Putamen (tissue), 1 donor: Measurements from ENCODE around the gene GARNL3.
A peak's percentile ranks its signal among the peaks of the same experiment; 100 is the strongest.

Experiments used
- DNase-seq: peaks from one replicate; pipeline ENCODE4 v3.0.0-alpha.2; 2016; ENCODE audit warnings: low spot score

The GARNL3 gene

DNA sequence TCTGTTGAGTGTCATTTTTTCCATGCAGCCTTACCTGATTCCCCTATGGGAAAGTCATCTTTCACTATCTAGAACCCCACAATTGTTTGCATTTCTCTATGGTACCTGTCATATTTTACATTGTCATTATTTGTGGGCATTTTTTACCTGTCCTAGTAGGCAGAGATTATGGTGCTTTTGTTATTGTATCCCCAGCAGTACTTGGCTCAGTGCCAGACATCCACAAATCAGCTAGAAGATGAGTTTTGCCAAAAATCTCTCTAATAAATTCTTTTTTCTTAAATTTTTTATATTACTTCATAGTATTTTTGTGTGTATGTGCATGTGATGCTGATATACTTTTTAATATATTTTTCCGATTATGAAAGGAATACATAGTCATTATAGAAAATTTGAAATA is 13.2 kb downstream of the GARNL3 start:
- DNase-seq: no peak

DNA sequence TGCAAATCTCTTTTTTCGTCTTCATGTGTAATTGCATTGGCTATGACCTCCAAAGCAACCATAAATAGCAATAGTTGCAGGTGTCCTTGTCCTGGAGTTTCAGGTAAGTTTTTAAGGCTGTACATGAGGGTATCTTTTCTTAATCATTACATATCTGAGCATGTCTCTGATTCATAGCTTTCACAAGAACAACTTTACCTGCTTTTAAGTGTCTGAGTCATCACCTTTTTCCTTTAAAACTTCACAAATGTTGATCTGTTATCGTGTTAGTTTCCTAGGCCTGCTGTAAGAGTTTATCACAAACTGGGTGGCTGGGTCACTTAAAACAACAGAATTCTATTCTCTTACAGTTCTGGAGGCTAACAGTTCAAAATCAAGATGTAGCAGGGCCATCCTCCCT is 13.8 kb downstream of the GARNL3 start:
- DNase-seq: no peak

DNA sequence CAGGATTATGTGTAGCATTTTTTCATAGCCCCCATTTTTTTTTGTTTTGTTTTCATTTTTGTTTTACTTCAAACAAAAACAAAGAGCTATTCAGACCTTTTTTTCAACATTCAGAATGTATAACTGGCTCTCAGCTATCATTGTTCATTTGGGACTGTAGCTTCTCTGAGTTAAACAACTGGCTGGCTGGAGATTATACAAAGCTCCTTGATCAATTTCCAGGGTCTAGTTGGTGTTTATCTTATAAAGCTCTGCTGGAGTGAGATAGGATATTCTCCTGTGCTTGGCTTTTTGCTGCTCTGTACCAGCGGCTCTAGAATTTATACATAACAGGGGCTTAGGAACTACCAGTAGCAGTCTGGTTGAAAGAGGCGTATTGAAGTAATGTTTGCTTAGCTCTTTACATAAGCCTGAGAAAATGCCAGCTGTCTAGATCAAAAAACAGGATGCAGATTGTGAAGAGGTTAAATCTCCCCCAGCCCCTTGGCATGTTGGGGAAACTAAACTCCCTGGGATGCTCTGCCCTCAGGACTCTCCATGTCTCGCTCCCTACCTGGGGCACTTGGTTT is 15.2 kb downstream of the GARNL3 start:
- DNase-seq: peak; percentile 45

DNA sequence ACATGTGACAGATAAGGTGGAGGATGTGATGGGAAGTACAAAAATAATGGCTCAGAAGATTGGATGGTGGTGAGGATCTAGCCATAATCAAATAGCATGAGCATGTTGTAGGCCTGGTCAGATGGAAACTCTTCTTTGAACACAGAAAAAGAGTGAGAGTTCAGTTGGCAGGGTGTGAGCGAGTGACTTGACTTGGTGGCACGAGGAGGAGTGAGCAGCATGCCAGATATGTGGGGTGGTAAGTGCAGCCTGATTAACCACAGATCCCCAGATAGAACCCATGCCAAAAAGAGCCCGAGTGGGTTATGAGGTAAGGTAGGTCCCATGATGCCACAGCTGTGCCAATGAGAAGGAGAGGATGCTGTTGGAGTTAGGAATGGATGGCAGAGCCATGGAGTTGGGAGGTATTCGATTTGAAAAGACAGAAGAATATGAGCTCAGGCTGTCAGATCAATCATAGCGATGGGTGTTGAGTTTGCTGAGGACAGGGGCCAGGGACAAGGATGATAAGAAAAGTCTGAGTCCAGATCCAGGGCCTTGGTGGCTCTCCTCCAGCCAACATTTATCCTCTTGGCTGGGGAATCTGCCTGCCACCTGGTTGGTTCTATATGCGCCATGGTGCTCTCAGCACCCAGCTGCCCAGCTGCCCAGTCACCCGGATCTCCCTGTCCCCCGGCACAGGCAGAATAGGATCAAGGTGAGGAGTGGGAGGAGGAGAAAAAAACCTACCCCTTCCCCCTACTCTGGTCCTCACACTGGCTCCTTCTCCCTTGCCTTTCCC is 16.5 kb downstream of the GARNL3 start:
- DNase-seq: no peak

DNA sequence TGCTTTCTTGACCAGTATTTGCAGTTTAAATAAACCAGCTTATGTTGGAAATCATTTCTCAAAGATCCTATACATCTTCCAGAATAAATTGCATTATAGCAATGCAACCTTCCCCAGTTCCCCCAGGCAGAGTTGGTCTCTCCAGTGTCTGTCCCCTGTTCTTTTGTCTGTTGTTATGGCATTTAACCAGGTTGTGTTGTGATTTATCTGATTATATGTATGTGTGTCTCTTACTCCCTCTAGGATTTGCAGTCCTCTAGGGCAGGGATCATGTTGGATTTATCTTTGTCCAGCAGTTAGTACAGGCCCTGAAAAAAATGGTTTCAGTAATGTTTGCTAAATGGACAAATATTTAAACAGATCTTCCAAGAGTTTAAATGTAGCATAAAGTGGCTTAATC is 17.3 kb downstream of the GARNL3 start:
- DNase-seq: no peak

DNA sequence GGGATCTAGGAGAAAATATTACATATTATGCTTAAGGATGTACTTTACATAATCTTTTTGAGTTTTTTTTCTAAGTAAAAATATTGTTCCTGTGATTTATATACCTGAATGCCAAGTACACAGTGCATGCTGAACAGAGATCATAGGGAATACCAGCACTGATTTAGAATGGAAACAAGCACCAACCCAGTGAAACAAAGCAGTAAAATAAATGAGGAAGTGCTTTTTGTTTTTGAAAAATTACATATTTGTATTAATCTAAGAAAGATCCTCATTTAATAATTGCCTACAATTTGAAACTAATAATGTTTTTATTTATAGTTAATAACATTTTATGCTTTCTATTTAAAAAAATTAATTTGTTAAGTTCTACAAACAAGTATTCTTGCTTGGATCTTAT is 18.0 kb downstream of the GARNL3 start:
- no peak for DNase-seq

DNA sequence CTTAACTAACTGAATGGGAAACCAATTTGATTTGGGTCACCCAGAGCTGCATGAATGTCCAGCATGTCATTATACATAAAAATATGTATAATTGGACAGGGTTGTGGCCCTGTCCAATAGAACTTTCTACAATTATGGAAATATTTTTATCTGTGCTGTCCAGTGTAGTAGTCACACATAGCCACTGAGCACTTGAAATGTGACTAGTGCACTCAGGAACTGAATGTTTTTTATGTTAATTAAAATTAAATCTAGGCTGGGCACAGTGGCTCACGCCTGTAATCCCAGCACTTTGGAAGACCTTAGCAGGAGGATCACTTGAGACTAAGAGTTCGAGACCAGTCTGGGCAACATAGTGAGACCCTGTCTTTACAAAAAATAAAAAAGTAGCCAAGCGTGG is 18.6 kb downstream of the GARNL3 start:
- no peak for DNase-seq

DNA sequence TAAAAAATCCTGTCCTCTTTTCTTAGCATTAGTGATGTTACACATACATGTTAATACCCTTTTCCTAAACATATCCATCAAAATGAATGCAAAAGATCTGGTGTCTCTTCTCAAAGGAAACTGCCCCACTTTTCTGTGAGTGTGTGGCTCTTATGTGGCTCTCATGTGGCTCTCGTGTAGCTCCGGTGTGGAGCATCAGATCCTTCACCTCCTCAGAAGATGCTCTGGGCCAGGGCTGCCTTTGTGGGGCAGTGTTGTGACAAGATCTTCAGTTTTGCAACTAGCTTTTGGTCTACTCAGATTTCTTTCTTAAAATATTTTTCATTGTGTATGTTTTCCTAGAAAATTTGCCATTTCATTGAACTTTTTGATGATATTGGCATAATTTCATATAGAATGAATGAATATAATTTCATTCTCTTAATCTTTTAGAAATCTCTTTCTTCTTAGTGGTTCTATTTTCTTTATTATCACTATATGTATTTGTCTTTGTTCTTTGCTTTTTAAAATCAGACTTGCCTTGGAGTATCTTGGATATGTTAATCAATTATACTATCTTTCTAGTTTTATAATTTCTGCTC is 19.4 kb downstream of the GARNL3 start:
- peak; percentile 42 for DNase-seq

DNA sequence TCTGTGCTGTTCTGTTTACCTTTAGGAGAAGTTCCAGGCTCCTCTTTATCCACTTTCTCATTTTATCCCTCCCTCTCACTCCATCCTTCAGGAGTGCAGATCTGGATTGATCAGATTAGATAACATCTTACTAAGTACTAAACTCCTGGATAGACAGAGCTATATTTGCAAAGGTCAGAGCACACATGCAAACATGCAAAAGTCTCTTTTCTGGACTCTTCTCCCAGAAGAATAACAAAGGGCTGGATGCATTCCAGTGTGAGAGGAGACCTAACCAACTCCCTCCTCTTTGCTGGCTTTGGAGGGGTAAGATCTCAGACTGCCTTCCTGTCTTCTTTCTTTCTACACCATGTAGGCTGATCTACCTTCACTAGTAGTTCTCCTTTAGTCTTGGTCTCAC is 21.4 kb downstream of the GARNL3 start:
- no peak for DNase-seq

DNA sequence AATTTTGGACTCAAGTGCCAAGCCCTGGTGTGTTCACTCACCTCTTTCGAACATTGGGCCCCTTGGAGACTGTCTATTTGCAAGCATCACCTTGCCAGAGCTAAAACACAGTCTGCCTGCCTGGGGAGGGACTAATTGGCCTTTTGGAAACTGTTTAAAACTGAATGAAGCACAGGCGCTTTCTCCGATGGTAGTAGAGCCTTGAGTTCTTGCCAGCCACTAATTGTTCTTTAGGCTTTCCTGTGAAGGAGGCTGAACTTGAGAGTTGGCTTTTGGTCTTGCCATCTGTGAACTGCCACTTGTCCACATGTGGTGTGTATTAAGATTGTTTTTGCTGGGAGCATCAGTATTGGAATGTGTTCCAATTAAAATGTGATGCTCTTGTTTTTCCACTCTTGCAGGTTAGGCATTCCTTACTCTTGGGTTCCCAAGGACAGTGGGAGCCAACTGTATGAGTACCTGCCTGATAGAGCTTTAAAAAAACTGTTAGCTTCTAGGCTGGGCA is 26.0 kb downstream of the GARNL3 start:
- no peak for DNase-seq

DNA sequence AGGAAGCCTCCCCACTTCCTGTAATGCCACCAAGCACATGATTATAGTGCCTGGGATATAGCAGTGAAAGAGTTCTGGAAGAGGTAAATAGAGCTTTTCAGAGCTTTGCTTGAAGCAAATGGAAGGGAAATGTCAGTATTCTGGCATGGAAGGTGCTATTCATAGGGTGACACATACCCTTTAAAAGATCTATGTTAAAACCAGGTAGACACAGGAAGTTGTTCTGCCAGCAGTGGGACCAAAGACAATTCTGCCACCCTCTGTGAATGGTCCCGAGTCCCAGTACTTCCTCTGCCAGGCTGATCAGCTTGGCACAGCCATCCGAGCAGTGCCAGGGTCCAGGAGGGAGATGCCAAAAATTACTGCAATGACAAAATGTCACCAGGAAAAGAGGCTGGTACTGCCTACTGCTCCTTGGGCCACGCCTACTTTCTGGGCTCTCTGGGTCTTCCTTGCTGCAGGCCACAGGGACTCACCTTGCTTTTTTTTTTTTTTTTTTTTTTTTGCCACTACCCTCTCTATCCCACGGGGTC is 26.7 kb downstream of the GARNL3 start:
- DNase-seq: no peak

DNA sequence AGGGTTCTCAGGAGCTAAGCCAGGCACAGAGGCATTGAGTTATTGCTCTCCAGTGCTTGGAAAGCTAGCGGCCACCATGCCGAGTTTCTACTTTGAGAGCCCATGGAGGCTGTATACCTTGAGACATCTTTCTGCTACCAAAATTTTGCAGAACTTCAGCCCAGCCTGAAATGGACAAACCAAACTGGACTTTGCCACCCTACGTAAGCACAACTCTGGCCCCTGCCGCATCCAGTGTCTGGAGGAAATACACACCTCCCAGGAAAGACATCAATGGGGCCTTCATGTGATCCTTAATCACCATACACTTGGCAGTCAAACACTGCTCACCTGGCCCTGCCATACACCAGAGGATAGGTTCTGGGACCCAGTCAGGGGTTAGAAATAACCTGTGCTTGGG is 27.8 kb downstream of the GARNL3 start:
- DNase-seq: no peak

DNA sequence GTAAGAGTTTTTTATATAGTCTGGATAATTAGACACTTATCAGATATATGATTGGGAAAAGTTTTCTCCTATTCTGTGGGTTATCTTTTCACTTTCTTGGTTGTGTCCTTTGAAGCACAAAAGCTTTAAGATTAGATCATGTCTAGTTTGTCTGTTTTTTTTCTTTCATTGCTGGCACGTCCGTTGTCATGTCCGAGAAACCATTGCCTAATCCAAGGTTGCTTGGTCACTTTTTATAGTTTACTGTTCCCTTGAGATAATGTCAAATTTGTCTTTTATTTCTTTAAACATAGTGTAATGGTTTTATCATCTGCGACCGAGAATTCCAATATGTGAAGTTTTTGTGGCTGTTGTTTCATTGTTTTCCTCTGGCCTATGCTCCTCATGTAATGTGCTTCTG is 28.8 kb downstream of the GARNL3 start:
- no peak for DNase-seq

DNA sequence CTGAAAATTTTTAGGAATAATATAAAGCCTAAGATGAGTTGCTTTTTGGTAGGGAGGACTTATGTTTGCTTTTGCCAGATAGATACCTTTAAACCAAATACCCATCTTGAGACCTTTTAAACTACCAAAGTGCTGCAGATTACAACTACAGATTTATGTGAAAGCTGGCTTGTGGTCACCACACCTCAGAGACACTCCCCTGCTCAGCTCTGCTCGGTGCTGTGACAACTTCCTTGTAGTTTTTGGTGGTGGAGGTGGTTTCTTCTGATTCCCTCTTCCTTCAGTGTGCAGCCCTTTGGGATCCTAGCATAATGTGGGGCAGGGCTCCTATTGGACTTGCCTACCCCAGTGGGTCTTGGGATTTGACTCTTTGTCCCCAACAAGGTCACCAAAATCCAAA is 29.2 kb downstream of the GARNL3 start:
- no peak for DNase-seq

DNA sequence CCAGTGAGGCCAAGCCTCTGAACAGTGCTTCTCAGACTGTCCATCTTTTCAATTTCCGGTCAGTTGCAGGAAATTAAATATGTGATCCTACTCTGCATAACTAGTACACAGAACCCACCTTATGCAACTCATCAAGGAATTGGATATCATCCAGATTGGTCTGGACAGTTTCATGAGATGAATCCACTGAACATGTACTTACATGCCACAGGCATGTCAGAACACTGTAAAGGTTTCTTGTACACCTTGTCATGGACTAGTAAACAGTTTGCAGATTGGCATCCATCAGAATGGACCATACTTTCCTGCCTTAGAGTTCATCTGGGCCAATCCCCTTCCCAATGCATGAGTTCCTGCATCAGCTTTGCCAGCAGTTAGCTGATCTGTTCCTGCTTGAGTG is 30.4 kb downstream of the GARNL3 start:
- no peak for DNase-seq

DNA sequence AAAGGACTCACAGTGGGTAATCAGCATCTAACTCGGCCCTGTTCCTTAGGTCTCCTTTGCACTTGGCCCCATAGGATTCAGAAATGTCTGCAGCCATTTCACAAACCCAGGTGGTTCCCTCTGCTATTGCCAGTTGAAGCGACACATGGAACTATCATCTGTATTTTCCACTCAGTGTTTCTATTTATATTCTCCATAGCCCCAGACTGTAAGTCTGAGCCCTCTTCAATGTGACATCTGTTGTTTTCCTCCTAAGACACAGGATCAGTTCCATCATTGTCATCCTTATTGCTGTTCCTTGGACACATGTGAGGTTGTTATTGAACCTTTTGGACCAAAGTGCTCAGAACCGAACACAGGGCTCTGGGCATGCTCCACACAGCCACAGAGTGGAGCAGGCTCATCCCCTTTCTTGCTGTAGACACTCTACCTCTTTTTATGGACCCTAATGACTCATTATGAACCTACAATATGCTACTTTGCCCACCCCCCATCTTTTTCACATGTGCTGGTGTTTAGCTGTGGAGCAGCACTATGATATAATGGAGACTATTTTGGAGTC is 36.4 kb downstream of the GARNL3 start:
- DNase-seq: no peak

DNA sequence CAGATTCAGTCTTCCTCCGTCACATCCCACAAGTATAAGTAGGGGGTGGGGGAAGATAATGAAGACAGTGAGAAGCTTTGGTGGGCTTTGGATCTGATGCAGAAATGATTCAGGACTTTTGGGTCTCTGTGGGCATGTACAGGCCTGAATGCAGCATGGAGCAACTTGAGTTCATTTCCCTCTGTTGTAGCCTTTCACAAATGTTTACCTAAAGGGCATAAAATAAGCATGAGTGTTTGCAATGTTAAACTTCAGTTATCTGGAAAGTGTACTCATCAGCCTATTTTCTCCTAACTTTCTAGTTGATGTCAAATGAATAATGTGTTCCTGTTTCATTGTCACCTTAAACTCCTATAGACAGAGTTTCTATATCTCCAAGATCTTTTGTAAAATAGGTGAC is 39.3 kb downstream of the GARNL3 start:
- DNase-seq: no peak

DNA sequence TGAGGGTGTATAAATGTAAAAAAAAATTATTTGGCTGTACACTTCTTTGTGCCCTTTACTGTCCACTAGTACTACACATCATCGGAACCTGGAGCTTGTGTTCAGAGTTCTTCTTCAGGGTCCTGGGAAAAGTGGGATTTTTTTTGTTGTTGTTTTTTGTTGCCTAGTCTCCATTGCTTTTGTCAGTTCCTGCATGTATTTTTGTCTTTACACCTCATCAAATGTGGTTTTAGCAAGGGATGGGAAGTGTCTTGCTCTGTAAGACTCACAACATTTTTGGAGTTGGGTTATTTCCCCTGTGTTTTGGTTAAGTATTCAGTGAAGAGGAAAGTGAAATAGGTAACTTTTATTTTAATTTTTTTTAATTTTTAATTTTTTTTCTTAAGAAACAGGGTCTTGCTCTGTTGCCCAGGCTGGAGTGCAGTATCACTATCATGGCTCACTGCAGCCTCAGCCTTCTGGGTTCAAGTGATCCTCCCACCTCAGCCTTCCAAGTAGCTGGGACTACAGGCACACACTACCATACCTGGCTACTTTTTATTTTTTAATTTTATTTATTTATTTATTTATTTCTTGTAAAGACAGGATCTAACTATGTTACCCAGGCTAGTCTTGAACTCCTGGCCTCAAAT is 40.7 kb downstream of the GARNL3 start:
- DNase-seq: no peak

DNA sequence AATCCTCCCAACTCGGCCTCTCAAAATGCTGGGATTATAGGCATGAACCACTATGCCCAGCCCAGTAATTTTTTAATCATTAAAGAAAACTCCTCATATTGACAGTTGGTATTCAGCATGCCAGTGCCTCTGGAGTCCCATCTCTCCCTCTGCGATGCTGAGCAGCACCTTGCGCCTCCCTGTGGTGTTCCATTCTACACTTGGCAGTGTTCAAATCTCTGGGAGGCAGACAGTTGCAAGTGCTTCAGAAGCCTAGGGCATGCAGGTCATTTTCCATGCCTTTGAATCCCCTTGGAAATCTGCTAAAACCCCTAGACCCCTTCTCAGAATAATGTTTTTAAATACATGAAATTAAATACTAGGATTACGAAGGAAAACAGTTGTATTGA is 41.3 kb downstream of the GARNL3 start:
- DNase-seq: no peak

DNA sequence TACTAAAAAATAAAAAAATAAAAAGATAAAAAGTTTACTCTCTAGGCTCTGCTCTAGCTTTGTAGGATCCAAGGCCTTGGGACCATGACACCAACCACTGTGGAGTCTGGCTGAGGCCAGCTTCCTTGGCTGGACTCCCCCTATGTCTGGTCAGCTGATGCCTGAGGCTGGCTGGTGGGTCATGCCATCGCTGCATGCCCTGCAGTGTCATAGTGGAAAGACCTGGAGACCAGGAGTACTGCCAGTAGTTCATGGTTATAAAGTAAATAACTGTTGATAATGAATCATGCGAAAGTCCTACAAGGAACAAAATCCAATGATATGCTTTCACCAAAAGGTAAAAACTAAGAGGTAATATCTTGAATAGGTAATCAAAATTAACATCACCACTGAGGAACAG is 43.2 kb downstream of the GARNL3 start:
- no peak for DNase-seq

DNA sequence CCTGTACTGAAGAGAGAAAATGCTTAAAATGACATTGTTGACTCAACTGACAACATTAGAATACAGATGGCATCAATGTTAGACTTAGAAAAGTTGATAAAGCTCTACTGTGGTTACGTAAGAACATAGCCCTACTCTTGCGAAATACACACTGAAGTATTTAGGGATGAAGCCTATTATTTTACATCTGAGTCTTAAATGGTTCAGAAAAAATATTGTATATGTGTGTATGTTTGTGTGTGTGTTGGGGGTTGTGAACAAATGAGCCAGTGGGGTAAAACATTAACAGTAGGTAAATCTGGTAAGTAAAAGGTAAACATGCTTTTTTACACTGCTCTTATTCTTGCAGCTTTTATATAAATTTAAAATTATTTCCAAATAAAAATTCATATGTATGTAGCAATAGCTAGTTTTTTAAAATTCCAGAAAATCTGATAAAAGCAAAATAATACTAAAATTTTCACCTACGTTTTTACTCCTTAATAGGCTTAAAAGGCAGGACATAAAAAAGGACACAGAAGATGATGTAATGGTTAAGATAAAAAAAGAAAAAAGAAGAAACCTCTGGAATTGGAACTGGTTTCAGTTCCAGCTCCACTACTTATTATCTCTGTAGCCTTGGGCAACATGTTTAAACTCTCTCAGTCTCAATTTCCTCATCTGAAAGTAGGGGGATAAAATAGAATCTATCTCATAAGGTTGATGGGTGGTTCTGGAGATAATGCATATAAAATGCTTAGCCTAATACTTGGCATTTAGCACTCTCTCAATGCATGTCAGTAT is 44.3 kb downstream of the GARNL3 start:
- no peak for DNase-seq

DNA sequence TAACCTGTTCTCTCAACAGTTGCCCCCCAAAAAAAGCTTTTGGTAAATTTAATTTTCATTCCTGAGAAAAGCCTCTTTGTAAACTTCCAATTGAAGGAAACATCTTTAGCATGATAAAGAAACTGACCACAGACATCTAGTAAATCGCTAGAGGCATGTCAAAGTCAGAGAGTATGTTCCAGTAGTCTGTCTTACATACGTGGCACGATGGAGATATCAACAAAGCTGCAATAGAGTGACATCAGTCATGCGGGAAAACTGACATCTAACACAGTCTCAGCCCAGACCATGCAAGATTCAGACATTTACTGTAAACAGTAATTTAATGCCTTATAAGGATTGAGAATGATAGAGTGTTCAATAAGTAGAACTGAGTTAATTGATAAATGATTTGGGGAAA is 45.1 kb downstream of the GARNL3 start:
- no peak for DNase-seq
